Glomerular visceral epithelial cell (primary cell): ENCODE data around the gene CIAPIN1.

Experiments
- DNase-seq: peaks from one replicate; pipeline ENCODE4 v3.0.0-alpha.2; 2016; ENCODE audit errors: extremely low spot score

Gene CIAPIN1

DNA sequence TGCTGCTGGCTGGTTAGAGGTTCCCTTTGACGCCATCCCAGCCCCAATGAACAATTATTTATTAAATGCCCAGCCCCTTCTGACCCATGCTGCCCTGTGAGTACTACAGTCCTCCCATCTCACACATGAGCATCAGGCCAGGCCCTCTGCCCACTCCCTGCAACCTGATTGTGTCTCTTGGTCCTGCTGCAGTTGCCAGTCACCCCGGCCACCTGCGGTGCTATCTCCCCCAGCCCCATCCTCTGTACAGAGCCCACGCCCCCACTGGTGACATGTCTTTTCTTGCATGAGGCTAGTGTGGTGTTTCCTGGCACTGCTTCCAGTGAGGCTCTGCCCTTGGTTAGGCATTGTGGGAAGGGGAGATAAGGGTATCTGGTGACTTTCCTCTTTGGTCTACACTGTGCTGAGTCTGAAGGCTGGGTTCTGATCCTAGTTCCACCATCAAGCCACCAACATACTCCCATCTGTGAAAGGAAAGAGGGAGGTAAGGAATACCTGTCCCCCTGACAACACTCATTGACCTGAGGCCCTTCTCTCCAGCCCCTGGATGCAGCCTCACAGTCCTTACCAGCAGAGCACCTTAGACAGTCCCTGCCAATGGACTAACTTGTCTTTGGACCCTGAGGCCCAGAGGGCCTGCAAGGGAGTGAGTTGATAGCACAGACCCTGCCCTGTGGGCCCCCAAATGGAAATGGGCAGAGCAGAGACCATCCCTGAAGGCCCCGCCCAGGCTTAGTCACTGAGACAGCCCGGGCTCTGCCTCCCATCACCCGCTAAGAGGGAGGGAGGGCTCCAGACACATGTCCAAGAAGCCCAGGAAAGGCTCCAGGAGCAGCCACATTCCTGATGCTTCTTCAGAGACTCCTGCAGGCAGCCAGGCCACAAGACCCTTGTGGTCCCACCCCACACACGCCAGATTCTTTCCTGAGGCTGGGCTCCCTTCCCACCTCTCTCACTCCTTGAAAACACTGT is 63.6 kb downstream of the CIAPIN1 start:
- peak; percentile 50 for DNase-seq

DNA sequence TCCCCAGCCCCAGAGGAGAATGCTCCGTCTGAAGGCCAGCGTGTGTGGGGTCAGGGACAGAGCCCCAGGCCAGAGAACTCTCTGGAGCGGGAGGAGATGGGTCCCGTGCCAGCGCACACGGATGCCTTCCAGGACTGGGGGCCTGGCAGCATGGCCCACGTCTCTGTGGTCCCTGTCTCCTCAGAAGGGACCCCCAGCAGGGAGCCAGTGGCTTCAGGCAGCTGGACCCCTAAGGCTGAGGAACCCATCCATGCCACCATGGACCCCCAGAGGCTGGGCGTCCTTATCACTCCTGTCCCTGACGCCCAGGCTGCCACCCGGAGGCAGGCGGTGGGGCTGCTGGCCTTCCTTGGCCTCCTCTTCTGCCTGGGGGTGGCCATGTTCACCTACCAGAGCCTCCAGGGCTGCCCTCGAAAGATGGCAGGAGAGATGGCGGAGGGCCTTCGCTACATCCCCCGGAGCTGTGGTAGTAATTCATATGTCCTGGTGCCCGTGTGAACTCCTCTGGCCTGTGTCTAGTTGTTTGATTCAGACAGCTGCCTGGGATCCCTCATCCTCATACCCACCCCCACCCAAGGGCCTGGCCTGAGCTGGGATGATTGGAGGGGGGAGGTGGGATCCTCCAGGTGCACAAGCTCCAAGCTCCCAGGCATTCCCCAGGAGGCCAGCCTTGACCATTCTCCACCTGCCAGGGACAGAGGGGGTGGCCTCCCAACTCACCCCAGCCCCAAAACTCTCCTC is 64.5 kb downstream of the CIAPIN1 start:
- no peak for DNase-seq

DNA sequence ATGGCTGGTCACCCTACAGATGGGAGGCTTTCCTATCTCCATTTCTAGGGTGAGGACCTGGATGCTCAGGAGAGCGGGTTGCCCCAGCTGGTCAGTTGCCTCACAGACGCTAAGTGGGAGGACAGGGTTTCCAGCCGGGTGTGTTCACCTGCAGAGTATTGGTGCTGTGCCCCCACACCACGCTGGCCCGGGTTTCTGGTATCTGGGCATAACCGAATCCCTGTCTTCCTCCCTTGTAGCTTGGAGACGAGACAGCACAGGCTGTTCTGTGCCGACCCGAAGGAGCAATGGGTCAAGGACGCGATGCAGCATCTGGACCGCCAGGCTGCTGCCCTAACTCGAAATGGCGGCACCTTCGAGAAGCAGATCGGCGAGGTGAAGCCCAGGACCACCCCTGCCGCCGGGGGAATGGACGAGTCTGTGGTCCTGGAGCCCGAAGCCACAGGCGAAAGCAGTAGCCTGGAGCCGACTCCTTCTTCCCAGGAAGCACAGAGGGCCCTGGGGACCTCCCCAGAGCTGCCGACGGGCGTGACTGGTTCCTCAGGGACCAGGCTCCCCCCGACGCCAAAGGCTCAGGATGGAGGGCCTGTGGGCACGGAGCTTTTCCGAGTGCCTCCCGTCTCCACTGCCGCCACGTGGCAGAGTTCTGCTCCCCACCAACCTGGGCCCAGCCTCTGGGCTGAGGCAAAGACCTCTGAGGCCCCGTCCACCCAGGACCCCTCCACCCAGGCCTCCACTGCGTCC is 65.2 kb downstream of the CIAPIN1 start:
- no peak for DNase-seq

DNA sequence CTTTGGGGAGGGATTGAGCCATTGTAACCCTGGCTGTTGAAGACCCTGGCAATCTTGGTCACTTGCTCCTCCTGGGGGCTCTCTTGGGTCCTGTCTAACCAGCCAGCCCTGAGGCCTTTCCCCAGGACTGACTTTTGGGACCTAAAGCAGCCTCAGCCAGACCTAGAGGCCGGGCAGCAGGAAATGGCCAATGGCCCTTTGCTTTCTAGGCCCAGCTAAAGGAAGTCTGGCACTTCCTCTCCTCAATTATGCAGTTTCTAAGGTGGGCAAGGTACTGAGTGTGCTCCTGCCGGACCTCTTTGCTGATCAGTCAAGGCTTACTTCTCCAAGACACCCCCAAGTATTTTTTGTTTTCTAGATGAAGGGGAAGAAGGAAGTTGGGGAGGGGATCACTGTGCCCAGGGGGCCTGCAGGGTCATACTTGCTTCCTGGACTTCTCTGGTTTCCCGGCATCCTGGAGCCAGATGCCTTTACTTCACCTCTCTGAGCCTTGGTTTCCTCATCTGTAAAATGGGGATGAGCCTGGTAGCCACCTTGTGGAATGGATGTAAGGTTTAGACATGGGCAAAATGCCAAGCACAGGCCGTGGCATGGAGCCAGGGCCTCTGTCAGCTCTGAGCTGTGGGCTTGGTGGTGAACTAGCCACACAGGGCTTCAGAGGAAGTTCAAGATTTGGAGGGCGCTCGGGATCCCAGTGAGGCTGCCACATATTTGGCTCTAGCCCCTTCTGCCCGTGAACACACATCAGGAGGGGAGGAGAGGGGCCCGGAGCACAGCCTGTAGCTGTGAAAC is 66.3 kb downstream of the CIAPIN1 start:
- DNase-seq, result peak; percentile 55

DNA sequence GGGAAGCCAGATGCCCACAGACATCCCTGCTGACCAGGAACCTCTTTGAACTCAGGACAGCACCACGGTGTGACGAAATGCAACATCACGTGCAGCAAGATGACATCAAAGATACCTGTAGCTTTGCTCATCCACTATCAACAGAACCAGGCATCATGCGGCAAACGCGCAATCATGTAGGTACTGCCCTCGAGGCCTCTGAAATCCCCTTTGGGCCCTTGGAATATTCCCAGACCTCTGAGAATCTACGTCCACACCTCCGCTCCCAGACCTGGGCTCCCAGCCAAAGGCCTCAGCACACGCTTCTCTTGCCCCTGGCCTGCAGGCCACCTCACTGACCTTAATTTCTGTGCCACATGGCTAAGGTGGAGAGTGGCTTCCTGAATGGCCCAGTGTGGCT is 67.6 kb downstream of the CIAPIN1 start:
- DNase-seq, result no peak
